ENCODE results near the gene PDE4D. TPM values are rescaled to one million over a fixed set of nuclear protein-coding genes. Genes with fewer than 3 reads are reported as not detected.
A peak's percentile ranks its signal among the peaks of the same experiment; 100 is the strongest.

PDE4D gene
- polyA plus RNA-seq, 10 donors = 28.0 to 57.2 (median 38.6) TPM

DNA sequence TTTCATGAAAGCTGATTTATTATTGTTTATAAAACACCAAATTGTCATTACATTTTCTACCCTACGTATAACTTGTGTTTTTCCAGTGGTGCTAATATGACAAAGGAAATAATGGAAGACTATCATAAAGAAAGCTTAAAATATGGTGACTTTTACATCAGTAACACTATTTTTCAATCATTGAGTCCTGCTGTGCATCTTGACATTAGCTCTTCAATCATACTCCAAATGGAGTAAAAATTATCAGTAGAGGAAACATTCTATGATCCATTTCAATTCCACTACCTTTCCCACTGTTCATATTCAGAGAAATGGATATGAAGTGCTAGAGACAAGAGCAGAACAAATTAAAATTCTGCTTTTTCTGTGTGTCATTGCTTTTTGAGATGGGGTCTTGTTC is 774.0 kb downstream of the PDE4D start:
- DNase-seq = no peak

DNA sequence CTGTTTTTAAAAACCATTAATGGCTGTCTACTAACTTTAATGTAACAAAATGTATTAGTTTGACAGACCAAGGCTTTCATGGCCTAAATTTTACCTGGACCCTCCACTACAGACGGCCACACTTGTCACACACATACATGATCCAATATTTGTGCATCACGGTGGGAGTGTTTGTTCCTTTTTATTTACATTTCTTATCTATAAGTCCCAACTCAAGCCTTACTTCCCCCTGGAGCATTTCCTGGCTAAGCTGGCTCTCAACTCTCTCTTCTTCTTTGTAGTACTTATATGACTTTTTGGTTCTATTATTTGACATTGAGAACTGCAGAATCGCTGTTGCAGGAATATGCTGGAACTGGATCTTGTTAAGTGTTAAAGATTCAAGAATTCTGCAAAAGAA is 776.2 kb downstream of the PDE4D start:
- DNase-seq = no peak

DNA sequence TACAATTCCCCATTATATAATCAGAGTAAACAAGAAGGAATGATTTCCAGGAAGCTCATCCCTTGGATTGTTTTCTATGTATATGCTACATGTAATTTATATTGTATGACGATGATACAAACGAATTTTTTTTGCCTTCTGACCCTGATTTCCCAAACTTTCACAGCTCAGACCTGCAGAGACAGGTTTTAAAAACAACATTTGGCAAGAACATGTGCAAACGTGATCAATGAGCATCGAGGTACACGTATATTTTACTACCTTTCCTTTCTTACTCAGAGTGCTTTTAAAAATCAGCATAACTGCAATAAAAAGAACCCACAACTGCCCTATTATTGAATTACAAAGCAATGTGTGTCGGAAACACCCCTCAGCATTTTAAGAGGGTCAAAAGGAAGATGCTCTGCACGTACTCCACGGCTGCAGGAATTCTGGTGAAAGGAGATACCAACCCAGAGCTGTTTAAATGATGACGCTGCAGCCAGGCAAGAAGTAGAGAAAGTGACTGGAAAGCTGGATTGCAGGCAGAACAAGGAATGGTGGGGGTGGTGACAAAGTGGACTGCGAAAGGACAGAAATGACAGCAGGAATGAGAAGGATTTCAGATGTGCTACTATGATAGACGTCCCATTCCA is 777.2 kb downstream of the PDE4D start:
- peak in 1 of 3 donors; percentile 33 for DNase-seq

DNA sequence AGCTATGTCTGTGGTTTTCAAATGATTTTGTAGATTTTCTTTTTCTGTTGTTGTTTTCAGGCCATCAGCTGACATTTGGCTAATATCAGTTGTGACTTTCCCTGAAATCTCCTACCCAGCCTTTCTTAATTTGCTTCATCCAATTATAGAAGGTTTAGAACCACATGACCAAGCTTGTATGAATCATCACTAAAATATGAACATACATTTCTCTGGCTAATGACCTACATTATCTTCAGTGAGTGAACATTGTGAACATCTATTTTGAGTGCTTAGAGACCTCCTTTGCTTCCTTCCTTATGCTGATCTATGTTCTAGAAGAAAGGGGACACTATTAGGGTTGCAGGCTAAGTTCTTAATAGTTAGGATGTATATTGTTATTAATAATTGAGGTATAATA is 778.2 kb downstream of the PDE4D start:
- no peak for DNase-seq

DNA sequence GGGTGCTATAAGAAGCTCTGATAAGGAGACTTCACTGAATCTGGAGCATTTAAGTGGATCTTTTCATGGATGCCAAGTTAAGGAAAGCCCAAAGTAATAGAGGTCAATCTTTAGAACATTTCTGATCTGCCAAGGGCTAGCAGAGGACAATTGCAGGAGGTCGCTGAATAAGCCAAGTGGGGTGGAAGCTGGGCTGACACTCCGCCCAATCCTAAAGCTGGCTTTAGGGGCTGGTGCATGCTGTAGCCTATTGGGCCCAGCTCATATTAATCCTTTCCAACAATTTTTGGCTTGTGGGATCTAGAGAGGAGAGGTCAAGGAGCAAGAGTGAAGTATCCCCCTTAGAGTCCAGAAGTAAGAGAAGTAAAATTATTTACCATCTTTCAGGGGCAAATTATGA is 784.1 kb downstream of the PDE4D start:
- DNase-seq = no peak

DNA sequence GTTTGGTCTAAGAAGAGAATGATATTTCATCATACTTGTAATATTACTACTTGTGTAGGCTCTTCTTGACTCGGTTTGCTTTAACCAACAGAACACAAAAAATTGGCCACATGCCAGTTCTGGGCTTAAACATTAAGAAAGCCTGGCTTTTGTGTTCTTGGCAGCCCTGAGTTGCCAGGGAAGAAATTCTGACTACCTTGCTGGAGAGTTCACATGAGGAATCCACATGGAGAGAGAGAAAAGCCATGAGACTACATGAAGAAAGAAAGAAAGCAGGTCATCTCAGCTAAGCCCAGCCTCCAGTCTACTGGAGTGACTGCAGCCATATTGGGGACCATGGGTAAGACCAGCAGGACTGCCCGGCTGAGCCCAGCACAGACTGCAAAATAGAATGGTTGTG is 785.8 kb downstream of the PDE4D start:
- DNase-seq = peak in 1 of 3 donors; percentile 25

DNA sequence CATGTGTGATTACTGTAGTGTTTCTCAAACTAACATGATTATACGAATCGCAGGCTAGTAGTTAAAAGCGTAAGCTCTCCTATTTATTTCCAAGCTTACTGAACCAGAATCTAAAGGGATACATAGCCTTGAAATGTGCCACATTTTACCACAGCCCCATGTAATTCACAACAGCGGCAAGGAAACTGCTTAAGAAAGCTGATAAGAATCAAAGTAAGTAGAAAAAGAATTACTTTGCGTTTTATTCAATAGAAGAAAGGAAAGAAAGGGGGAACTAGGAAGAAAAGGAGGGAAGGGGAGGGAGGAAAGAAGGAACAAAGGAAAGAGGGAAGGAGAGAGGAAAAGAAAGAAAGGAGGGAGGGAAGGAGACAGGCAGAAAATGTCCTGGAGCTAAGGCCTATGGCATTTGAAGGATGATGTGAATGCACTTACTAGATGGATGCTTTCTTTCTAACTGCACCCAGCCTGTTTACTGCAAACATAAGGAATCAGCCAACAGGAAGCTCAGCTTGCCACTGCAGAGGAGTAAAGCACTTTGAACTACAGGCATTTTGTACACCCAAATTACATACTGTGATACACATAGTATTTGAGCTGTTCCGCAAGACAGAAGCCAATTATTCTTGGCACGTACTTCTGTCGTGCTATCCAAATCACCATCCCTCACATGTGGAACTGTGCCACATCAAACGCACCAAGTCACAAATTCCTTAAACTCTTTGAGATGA is 789.0 kb downstream of the PDE4D start:
- peak in 1 of 3 donors; percentile 40 for DNase-seq

DNA sequence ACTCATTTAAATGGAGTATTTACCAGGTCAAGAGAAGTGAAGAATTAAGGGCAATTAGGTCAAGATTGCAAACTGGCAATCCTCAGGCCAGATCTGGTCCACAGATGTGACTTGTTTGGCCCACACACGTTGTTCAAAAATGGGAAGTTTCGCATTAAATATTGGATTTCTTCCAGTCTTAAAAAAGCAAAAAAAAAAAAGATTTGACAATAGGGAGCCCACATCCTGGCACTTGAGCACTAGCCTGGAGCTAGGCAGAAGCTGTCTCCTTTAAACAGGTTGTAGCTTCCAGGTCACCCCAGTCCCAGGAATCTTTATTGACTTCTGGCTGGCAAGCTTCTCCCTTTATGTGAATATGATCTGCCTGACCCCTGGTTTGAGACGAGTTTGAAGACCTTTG is 790.2 kb downstream of the PDE4D start:
- no peak for DNase-seq

DNA sequence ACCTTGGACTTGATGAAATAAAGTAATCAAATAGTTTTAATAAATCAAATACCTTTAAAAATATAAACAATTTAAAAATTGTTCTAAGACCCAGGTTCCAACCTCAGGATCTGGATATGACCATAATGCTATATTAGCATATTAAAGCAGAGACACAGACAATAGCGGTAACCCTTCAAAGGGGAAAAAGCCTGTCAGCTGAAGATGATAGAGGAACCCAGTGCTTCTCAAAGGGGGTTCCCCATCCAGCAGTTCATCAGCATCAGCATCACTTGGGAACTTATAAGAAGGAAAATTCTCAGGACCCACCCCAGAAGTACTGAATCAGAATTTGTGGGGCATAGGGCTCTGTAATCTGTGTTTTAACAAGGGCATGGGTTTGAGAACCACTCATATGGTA is 791.1 kb downstream of the PDE4D start:
- DNase-seq = no peak

DNA sequence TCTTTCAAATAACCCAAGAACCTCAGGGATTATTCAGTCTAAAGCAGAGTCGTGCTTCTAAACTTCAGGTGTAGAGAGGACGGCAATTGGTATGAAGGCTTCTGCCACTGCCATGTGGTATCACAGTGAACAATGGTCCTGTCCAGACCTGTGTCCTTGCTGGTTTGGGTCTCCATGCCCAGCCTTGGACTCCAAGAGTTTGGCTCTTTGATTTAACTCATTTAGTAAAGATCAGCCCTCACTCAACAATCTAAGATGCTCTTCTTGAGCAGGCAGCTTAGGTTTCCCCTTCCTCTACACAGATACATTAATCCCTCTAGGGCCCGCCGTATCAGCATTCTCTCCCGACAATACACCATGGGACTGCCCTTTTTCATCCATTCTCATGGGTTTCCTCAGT is 792.7 kb downstream of the PDE4D start:
- no peak for DNase-seq

DNA sequence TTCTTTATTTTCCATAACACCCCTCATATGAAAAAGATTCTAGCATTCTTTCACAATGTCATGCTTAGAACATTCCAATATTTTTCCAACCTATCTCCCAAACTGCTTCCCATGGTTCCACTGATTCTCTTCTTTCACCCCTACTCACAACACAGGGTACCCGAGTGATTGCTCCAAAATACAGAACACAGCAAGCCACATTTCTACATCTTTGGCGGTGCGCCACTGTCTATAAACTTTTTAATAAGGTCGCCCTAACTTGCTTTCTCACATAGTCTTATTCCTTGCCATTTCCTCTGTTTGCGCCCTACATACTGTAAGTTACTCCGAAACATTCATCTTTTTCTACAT is 793.6 kb downstream of the PDE4D start:
- DNase-seq = no peak

DNA sequence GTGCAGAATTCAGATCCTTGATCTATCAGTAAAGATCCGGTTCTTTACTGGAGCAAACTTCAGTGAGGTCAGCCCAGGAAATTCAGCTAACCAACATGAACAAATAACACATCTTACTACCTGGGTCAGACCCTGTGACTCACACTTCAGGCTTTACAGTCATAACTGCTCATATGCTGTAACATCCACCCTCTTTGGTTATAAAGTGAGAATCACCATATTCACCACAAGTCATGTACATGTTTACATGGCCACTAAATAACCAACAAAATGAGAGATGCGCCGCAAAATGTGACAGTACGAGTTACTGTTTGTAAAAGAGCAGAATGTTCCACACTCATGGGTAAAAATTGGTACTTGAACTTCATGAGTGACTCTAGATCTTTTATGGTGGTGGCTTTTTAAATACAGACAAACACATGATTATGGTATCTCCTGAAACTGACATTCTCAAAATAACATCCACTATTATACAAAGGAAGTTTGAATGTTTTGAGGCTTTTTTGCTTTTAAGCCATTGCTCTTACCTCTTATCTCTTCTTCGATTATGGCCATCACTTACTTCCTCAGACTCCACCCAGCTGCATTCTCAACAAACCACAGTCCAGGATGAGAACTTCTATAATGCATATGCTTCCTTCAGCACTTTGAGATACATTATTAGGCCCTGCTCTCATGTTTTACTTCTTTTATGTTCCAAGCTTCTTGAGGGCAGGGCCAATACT is 794.1 kb downstream of the PDE4D start:
- peak in 1 of 3 donors; percentile 47 for DNase-seq

DNA sequence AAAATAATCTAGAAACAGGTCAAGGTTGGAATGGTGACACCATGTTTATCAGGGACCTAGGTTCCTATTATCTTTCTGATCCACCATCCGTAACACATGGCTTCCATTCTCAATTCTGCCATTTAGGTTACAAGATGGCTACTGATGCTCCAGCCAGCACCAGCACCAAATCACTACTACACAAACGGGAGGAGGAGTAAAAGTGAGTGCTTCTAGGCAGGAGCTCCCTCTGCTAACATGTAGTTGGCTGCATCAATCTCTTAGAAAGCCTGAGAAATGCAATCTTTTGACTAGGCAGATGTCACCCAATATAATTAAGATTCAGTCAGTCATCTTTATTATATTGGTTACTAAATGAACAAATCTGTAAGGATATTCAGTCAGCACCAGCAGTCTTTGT is 794.8 kb downstream of the PDE4D start:
- DNase-seq = no peak

DNA sequence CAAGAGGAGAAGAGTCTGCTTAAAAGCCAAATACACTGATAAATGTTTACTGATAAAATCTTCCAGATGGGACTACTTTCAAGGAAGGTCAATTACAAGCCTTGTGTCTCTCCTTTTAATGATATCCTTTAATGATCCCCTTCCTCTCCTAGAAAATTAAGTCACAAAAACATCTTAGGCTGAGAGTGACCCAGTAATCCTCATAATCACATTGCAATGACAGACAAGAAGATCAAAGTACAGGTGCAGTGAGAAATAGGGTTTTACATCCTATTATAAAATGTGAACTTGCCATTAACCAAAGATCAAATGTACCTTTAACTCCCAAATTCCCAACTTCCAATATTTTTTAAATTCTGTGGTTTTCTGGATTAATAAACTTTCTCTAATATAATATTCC is 795.8 kb downstream of the PDE4D start:
- DNase-seq = no peak

DNA sequence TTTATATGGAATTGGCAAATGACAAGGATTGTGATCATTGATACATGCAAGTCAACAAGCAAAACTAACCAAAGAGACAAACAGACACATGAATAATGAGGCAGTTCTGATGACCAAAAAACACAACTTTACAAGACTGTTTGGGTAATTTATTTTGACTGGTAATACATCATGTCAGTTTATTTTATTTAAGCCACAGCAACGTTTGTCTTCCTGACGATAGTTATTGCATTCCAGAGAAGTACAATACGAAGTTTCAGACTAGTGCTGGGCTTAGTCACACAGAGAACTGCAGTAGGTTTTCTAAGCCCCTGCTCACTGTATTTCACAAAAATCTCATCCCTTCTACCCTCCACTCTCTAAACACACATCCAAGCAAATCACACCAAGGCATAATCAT is 796.4 kb downstream of the PDE4D start:
- DNase-seq = no peak

DNA sequence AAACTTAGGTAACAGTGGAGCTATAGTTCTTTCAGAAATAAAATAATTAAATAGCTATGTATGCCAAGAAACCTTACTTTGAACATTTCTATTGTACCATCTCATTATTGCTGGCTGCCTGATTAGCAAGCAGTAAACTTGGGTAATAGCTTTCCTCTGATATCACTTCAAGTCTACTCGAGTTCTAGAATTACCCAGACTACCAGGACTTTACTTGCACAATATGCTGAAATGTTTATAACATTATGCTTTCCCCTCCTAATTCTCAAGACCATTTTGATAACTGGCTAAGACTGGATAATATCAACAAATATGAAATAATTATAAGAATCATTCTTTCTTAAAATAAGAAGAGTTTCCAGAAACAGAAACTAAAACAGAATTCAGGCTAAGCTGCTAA is 798.0 kb downstream of the PDE4D start:
- DNase-seq = no peak

DNA sequence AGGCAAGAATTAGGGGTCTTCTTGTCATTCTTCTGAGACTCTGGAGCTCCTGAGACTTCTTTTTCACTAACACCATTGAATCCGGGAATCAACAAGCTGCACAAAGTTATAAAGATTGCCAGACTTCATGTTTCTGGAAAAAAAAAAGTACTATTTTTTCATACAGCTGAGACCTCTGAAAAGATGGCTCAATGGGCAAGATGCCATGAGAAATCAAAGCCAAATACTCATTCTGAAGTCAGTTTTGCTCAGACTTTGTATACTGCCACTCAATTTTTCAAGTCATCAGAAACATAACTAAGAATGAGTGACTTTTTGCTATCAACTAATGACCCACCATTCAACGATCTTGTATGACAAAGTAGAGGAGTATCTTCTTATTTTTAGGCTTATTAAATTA is 798.7 kb downstream of the PDE4D start:
- no peak for DNase-seq

DNA sequence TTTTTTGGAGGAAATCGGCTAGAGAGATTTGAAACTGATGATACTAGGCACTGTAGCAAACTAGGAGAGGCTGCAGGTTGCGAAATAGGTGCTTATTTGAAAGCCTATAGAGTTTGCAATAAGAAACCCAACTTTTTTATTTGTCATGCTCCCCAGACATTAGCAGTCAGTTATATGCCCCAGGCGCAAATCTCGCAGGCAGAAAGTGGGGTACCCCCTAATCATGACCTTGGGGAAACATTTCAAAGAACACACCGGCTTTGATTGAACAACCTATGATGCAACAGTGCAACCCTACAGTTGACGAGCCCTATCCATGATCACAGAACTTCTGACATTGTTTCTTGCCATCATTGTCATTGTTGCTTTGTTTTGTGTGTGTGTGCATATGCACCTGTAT is 800.2 kb downstream of the PDE4D start:
- no peak for DNase-seq

DNA sequence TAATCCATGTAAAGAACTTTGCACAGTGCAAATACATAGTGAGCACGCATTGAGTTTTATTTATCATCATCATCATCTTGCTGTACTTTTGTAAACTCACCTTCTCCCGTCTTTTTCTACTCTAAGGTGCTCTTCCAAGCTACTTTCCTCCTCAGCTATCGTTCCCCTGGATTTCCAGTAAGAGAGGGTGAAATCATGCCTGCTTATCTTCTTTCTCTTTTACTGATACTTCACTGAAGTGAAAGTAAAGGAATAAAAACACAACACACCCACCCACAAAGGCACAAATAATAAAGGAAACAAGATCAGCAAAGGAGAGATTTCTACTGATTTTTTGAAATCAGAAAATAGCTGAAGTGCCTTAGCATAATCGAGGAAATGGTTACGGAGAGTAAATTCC is 800.8 kb downstream of the PDE4D start:
- no peak for DNase-seq

DNA sequence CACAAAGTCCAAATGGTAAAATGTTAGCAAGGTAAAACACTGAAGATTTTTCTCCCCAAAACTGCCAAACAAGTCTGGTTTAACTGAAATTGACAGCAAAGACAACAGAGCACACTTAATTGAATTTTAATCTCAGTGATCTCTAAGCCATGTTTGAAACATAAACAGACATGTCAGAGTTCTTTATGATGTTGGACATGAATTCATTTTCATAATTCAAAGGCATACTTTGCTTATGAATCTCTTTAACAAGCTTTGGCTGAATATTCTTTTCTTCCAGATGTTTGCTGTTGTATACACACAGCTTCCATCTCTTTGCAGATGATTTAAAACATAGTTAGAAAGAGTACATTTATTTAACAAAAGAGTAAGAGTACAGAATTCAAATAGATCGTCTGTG is 801.6 kb downstream of the PDE4D start:
- no peak for DNase-seq

DNA sequence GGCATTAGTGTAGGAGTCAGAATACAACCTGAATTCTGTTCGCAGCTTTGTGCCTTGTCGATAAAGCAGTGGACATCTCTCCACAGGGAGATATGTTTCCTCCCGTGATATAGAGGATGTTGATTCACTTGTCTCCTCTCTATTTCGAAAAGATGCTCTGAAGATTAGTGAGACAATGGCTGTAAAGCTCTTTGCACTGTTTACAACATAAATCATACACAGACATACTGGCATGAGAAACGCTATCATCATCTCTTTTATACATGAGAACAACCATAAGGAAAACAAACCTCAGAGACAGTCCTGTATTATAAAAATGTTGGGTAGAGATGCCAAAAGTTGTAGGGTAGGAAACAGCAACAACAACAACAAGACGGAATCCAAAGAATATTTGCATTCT is 803.2 kb downstream of the PDE4D start:
- DNase-seq = no peak

DNA sequence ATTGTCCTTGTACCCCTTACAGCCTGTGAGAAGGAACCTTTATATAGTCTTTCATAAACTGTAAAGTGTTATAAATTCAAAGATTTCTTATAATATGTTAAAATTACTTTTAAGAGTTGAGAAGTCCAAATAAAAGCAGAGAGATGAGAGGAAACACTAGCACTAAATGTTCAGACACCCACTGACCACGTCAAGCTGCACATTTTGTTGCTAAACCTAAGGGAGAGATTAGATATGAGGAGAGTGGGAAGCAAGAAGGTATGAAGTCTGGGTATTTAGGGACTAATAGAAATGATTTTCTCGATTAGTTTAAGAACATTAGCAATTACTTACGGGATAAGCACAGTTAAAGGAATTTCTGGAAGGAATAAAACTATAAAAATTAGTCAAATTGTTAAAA is 803.8 kb downstream of the PDE4D start:
- DNase-seq = no peak

DNA sequence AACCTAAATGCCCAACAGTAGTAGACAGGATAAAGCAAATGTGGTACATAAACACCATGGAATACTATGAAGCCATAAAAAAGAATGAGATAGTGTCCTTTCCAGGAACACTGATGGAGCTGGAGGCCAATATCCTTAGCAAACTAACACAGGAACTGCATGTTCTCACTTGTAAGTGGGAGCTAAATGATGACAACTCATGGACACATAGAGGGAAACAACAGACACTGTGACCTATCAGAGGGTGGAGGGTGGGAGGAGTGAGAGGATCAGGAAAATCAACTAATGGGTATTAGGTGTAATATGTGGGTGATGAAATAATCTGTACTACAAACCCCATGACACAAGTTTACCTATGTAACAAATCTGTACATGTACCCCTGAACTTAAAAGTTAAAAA is 805.0 kb downstream of the PDE4D start:
- no peak for DNase-seq

All from muscle of back (tissue), 11 donors.